GM10266 (cell line): ENCODE results near the gene WSCD2.

Source experiments
- DNase-seq: peaks from one replicate; pipeline ENCODE4 v3.0.0; 2012; ENCODE audit errors: extremely low spot score
- CTCF ChIP-seq: IDR thresholded peaks from 2 replicates; pipeline ENCODE4 v1.5.1; 2012; ENCODE audit warnings: mild to moderate bottlenecking, low read depth; ENCODE audit not compliant: control insufficient read depth, insufficient read depth; ENCODE audit errors: missing control alignments

Gene WSCD2

DNA sequence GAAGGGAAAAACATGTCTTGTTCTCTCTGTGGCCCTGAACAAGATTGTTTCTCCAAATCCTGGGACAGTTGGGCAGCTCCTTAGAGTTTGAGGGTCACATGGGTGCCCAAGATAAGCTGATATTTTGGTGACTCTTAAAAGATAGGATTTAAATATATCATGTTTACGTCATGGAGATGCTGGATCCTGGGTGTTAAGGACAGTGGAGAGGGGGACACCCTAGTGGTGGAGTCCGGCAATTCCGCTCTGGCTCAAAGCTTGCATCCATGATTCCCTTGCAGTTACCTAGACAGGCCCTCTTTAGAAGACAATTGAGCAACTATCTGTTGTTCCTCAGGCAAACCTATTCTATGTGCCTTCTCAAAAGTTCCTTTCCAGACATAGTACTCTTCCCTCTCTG lies 108.2 kb downstream of the WSCD2 start:
- DNase-seq: no peak
- TF ChIP-seq CTCF: no peak

- no peak for TF ChIP-seq CTCF
- no peak for DNase-seq
These were observed 109.4 kb downstream of the WSCD2 start for GRCh38 chr12:108238474-108238873.

GRCh38 chr12:108239378-108239777 lies 110.3 kb downstream of the WSCD2 start:
- no peak for TF ChIP-seq CTCF
- no peak for DNase-seq

DNA sequence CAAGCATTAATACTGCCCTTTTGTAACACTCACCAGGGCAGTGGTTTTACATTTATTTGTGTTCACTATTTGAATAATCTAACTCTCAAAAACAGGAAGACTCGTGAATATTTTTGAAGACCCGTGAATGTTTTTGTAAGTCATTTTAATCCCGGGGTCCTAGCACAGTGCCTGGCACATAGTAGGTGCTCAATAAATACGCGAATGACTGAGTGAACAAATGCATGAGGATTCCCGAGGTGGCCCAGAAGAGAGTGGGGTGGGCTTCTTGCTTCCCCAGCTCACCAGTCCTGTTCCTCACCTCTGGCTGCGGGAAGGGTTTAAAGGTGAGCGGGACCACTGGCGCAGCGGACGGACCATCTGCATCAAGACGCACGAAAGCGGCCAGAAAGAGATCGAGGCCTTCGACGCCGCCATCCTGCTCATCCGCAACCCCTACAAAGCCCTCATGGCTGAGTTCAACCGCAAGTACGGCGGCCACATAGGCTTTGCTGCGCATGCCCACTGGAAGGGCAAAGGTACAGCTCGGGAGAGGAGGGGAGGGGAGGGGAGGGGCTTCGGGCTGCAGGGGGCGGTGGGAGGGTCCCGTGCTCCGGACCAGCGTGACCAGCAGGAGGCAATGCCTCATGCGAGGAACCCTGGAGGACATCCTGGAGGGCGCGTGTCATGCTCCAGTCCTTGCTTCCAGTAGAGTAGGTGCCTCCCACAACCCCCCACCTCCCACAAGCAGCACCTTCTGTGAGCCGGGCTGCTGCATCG lies 111.1 kb downstream of the WSCD2 start:
- DNase-seq: no peak
- TF ChIP-seq CTCF: no peak

GRCh38 chr12:108240928-108241327 lies 111.8 kb downstream of the WSCD2 start:
- no peak for DNase-seq
- no peak for TF ChIP-seq CTCF

DNA sequence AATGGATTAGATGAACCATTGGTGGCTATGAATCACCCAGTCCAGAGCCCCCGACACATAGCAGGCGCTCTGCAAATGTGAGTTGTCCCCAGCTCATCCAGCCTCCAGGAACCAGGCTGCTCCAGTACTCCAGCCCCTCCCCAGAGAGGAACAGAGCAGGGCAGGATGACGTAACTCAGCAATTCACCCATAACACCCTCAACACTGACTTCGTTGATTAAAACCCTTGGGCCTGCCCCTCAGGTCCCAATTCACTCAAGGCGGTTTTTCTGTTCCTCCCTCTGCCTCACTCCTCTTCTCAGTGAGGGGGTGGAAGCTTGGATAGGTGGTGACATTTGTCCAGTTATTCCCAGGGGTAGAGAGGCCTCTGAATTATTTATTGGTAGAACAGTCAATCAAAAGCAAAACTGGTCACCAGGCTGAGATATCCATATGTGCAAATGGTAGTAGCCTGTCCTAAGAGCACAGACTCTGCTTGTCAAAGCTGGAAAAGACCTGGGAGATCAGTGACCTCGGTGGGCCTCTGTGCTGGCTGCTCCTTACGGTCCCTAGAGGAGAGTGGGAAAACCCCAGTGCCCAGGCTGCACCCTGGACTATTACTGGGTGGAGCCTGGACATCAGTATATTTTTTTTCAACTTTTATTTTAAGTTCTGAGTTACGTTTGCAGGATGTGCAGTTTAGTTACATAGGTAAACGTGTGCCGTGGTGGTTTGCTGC lies 113.1 kb downstream of the WSCD2 start:
- no peak for TF ChIP-seq CTCF
- no peak for DNase-seq

DNA sequence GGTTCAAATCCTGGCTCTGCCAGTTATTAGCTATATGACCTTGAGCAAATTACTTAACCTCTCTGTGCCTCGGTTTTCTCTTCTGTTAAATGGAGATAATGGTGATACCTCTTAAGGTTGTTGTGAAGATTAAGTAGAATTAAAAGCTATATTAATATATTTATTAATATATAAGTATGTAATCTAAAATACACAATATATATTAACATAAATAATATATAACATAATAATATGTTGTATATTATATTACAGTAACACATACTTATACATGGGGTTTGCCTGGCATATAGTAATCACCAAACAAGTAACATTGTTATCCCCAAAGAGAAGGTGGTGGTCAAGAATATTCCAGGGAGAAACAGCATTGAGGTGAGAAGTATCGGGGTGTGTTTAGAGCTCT lies 118.0 kb downstream of the WSCD2 start:
- TF ChIP-seq CTCF: no peak
- DNase-seq: no peak
